Skeletal muscle satellite cell (primary cell): ENCODE results near the gene CHST11. TPM values are rescaled to one million over a fixed set of nuclear protein-coding genes. Genes with fewer than 3 reads are reported as not detected.

ENCODE experiments used
- H3K27me3 ChIP-seq: 2 replicates; pipeline ENCODE4 v1.7.0; 2013; ENCODE audit warnings: low read length; ENCODE audit not compliant: control insufficient read depth, insufficient read depth
- H3K36me3 ChIP-seq: 2 replicates; pipeline ENCODE4 v1.7.0; 2013; ENCODE audit warnings: mild to moderate bottlenecking, control low read depth, low read length; ENCODE audit not compliant: insufficient read depth
- H3K4me1 ChIP-seq: 2 replicates; pipeline ENCODE4 v1.7.0; 2013; ENCODE audit warnings: low read length; ENCODE audit not compliant: control insufficient read depth, insufficient read depth
- H3K4me2 ChIP-seq: 2 replicates; pipeline ENCODE4 v1.7.0; 2013; ENCODE audit warnings: mild to moderate bottlenecking, low read length
- H3K4me3 ChIP-seq: 2 replicates; pipeline ENCODE4 v1.7.0; 2013; ENCODE audit warnings: low read length
- H3K9ac ChIP-seq: 2 replicates; pipeline ENCODE4 v1.7.0; 2013; ENCODE audit warnings: mild to moderate bottlenecking, low read depth, low read length, moderate library complexity
- H3K9me3 ChIP-seq: replicated peaks from 2 replicates; pipeline ENCODE4 v1.7.0; 2013; ENCODE audit warnings: mild to moderate bottlenecking, control low read depth, low read length
- total RNA-seq: library from RNA; depleted of rRNA; stranded (reverse); fragments of >200 nt; gene quantifications from 2 replicates; pipeline ENCODE4 v1.2.3, GENCODE V29; 2012; rRNA removed

The CHST11 gene
- 17.3 and 18.3 TPM in 2 replicates for total RNA-seq

GRCh38 chr12:104456417-104456949, at the start of gene CHST11:
Gene CHST11, plus strand, starts transcription at chr12:104456948.
- H3K4me2 ChIP-seq = peak within 1 kb of the TSS; percentile 87
- H3K9ac ChIP-seq = peak within 1 kb of the TSS; percentile 82
- no peaks in the 10 kb centered on the region for H3K27me3 ChIP-seq
- H3K36me3 ChIP-seq = no peaks in the 10 kb centered on the region
- peaks cover 31% of the 10 kb centered on the region for H3K4me1 ChIP-seq
- H3K4me3 ChIP-seq = peak within 1 kb of the TSS; percentile 83
- no peaks in the 10 kb centered on the region for H3K9me3 ChIP-seq

- Histone ChIP-seq H3K27me3 (no peaks in the 10 kb centered on the region), H3K36me3 (no peaks in the 10 kb centered on the region), H3K9me3 (no peaks in the 10 kb centered on the region), H3K4me1 (peaks cover 4% of the 10 kb centered on the region), H3K9ac (no peak overlapping the region), H3K4me3 (no peak overlapping the region), H3K4me2 (no peak overlapping the region)
Observed at GRCh38 chr12:104407438-104407837, 49.3 kb upstream of the CHST11 start.

DNA sequence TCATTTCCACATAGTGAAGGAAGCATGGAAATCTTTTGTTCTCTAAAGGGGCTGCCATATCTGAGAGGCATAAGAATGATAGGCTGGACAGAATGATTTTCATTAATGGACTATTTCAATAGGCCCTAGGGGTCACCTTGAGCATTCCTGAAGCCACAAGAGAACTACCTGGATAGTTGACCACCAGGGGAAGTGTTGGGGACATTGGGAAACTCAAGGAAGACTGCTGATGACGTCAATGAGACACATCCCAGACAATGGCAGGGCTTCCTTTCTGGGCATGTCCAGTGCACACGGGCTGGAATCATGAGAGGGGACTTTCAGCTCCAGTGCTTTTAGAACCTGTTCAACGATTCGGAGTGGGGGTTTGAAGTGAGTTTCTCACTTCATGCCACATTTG, 48.8 kb upstream of the CHST11 start:
- Histone ChIP-seq H3K36me3 (no peaks in the 10 kb centered on the region), H3K4me2 (no peak overlapping the region), H3K4me1 (peaks cover 4% of the 10 kb centered on the region), H3K9me3 (no peaks in the 10 kb centered on the region), H3K9ac (no peak overlapping the region), H3K4me3 (no peak overlapping the region), H3K27me3 (no peaks in the 10 kb centered on the region)

DNA sequence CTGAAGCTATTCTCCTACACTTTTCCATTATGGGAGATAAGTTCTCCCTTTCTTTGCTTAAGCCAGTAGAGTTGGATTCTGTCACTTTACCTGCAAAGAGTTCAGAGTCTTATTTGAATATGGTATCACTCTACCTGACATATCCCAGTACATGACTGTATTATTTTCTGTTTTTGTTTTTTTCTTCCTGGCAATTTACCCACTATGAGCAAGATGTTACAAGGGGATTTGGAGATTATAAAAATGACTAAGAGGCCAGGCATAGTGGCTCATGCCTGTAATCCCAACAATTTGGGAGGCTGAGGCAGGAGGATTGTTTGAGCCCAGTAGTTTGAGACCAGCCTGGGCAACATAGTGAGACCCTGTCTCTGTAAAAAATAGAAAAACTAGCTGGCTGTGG, 46.4 kb upstream of the CHST11 start:
- Histone ChIP-seq H3K4me2 (no peak overlapping the region), H3K36me3 (no peaks in the 10 kb centered on the region), H3K27me3 (peaks cover 3% of the 10 kb centered on the region), H3K4me1 (peaks cover 4% of the 10 kb centered on the region), H3K4me3 (no peak overlapping the region), H3K9ac (no peak overlapping the region), H3K9me3 (no peaks in the 10 kb centered on the region)

- no peak overlapping the region for H3K4me2 ChIP-seq
- peaks cover 5% of the 10 kb centered on the region for H3K27me3 ChIP-seq
- H3K4me3 ChIP-seq = no peak overlapping the region
- no peak overlapping the region for H3K9ac ChIP-seq
- H3K36me3 ChIP-seq = no peaks in the 10 kb centered on the region
- H3K9me3 ChIP-seq = no peaks in the 10 kb centered on the region
- H3K4me1 ChIP-seq = peaks cover 4% of the 10 kb centered on the region
Observed at GRCh38 chr12:104410786-104411185, 46.0 kb upstream of the CHST11 start.

DNA sequence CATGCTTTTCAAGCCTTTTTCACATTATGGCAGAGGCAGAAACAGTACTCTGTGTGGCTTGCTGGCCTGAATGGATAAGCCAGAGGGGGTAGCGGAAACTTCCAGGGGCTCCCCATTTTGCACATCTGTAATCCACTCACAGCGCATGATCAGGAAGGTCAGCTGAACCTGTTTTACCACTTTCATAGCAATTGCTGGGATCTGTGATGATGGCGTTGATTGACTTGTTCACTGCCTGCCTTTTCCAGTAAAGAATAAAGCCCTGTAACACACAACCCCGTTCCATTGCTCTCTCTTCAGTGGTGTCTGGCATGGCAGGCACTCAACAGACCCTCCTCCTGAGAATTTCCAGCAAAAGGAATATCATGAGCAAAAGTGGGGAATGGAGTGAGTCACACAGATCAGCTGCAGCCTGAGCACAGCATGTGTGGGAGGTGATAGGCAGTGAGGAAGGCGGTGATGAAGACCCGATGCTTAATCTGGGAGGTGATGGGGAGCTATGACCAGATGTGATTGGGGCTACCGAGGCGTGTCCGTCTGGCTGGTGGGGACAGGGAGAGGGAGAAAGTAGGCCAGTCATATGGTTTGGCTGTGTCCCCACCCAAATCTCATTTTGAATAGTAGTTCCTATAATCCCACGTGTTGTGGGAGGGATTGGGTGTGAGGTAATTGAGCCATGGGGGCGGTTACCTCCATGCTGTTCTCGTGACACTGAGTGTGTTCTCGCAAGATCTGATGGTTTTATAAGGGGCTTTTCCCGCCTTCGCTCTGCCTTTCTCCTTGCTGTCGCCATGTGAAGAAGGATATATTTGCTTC, 44.7 kb upstream of the CHST11 start:
- peaks cover 5% of the 10 kb centered on the region for H3K27me3 ChIP-seq
- no peak overlapping the region for H3K4me3 ChIP-seq
- no peaks in the 10 kb centered on the region for H3K36me3 ChIP-seq
- no peaks in the 10 kb centered on the region for H3K9me3 ChIP-seq
- peaks cover 4% of the 10 kb centered on the region for H3K4me1 ChIP-seq
- no peak overlapping the region for H3K4me2 ChIP-seq
- no peak overlapping the region for H3K9ac ChIP-seq

DNA sequence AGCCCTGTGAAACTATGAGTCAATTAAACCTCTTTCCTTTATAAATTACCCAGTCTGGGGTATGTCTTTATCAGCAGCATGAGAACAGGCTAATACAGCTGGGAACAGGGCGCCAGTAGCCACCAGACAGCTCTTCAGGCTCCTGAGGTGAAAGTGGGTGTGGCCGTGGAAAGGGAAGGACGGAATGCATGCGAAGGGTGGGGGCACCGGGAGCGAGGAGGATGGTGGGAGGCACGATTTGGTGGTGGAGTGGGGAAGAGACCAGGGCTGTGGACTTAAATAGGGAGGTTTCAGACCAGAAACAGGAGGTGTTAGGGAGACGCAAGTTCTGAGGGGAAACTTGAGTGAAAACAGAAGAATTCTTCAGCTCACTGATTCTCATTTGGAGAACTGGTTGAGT, 44.1 kb upstream of the CHST11 start:
- Histone ChIP-seq H3K9me3 (no peaks in the 10 kb centered on the region), H3K4me1 (peaks cover 4% of the 10 kb centered on the region), H3K9ac (no peak overlapping the region), H3K4me2 (no peak overlapping the region), H3K36me3 (no peaks in the 10 kb centered on the region), H3K27me3 (peaks cover 5% of the 10 kb centered on the region), H3K4me3 (no peak overlapping the region)

DNA sequence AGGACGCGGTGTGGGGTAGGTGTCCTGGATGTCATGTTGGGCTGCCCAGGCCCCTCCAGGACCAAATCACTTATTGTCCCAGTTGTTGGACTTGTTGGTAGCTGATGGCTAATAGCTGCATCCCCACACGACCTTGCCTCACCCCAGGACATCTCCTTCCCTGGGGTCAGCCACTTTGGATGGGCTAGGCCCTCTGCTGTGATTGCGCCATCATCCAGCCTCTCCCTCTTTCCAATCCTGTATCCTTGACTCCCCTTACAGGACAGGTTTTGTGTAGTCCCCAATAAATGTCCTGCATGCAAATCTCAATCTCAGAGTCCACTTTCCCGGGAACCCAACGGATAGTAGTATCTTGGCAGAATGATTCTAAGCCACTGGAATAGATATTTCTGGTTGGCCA, 43.4 kb upstream of the CHST11 start:
- Histone ChIP-seq H3K9ac (no peak overlapping the region), H3K36me3 (no peaks in the 10 kb centered on the region), H3K27me3 (peaks cover 5% of the 10 kb centered on the region), H3K9me3 (no peaks in the 10 kb centered on the region), H3K4me1 (peaks cover 4% of the 10 kb centered on the region), H3K4me2 (no peak overlapping the region), H3K4me3 (no peak overlapping the region)

DNA sequence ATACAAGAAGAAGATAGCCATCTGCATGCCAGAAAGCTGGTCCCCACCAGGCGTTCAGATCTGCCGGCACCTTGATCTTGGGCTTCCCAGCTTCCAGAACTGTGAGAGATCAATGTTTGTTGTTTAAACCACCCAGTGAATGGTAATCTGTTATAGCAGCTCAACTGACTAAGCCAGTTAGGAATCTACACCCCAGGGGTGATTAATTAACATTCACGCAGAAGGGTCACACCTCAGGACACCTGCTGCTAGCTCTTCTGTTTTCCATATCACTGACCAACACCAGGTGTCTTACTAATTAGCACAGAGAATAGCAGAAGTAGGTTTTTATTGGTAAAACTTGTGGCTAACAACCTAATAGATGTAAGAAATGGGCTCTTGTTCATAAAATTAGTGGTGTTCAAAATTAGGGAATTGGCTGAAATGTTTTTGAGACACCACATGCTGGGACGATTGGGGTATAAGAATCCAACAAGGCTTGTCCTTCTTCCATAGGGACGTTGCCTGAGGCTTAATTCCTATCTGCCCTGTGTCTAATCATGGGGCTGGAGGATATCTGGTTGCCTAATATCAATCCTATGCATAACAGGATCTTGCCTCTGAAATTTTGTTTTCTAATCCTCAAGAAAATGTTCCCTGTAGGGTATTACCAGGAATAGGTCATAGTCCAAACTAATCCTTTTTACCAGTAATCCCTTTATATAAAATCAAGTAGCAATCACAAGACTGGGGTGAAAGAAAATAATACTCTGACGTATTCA, 42.0 kb upstream of the CHST11 start:
- H3K4me3 ChIP-seq = no peak overlapping the region
- H3K27me3 ChIP-seq = peaks cover 5% of the 10 kb centered on the region
- H3K4me2 ChIP-seq = no peak overlapping the region
- H3K36me3 ChIP-seq = no peaks in the 10 kb centered on the region
- no peak overlapping the region for H3K9ac ChIP-seq
- H3K9me3 ChIP-seq = no peaks in the 10 kb centered on the region
- no peaks in the 10 kb centered on the region for H3K4me1 ChIP-seq

GRCh38 chr12:104415342-104415980, 41.3 kb upstream of the CHST11 start:
- H3K4me2 ChIP-seq = no peak overlapping the region
- H3K4me3 ChIP-seq = no peak overlapping the region
- no peak overlapping the region for H3K9ac ChIP-seq
- H3K27me3 ChIP-seq = peaks cover 5% of the 10 kb centered on the region
- no peaks in the 10 kb centered on the region for H3K4me1 ChIP-seq
- no peaks in the 10 kb centered on the region for H3K36me3 ChIP-seq
- no peaks in the 10 kb centered on the region for H3K9me3 ChIP-seq

GRCh38 chr12:104416136-104416535, 40.6 kb upstream of the CHST11 start:
- no peaks in the 10 kb centered on the region for H3K4me1 ChIP-seq
- H3K4me3 ChIP-seq = no peak overlapping the region
- H3K4me2 ChIP-seq = no peak overlapping the region
- no peaks in the 10 kb centered on the region for H3K9me3 ChIP-seq
- H3K9ac ChIP-seq = no peak overlapping the region
- no peaks in the 10 kb centered on the region for H3K36me3 ChIP-seq
- H3K27me3 ChIP-seq = peaks cover 5% of the 10 kb centered on the region
